SJSA1 (cell line): ENCODE results near the gene ZIC1. TPM values are rescaled to one million over a fixed set of nuclear protein-coding genes. Genes with fewer than 3 reads are reported as not detected.

Experiments used
- DNase-seq, 2 experiments: peaks; one replicate each; pipeline ENCODE4 v3.0.0-alpha.2; 2015 to 2020; ENCODE audit warnings: low spot score in 2 of 2, low read depth in 1 of 2
- H3K27ac ChIP-seq: fragments of 250-450 bp; sonication (Bioruptor Pico); 2 replicates; pipeline ENCODE4 v1.5.1; 2020; ENCODE audit warnings: mild to moderate bottlenecking, moderate library complexity
- H3K27me3 ChIP-seq: fragments of 250-450 bp; sonication (Bioruptor Pico); replicated peaks from 2 replicates; pipeline ENCODE4 v1.5.1; 2020; ENCODE audit warnings: mild to moderate bottlenecking, moderate library complexity
- H3K36me3 ChIP-seq: fragments of 250-450 bp; sonication (Bioruptor Pico); 2 replicates; pipeline ENCODE4 v1.5.1; 2020; ENCODE audit warnings: mild to moderate bottlenecking
- H3K4me1 ChIP-seq: fragments of 250-450 bp; sonication (Bioruptor Pico); replicated peaks from 2 replicates; pipeline ENCODE4 v1.6.1; 2021; ENCODE audit warnings: mild to moderate bottlenecking
- H3K4me3 ChIP-seq: fragments of 250-450 bp; sonication (Bioruptor Pico); 2 replicates; pipeline ENCODE4 v1.5.1; 2020; ENCODE audit warnings: mild to moderate bottlenecking
- H3K9me3 ChIP-seq: fragments of 250-450 bp; sonication (Bioruptor Pico); replicated peaks from 2 replicates; pipeline ENCODE4 v1.5.1; 2020; ENCODE audit warnings: mild to moderate bottlenecking
- total RNA-seq: library from RNA; depleted of rRNA; stranded (reverse); fragments of >200 nt; shearing (Covaris generic); gene quantifications from 2 replicates; pipeline ENCODE4 v1.2.3, GENCODE V29; 2014; rRNA removed

ZIC1 gene
- 7.1 and 10.9 TPM in 2 replicates for total RNA-seq

DNA sequence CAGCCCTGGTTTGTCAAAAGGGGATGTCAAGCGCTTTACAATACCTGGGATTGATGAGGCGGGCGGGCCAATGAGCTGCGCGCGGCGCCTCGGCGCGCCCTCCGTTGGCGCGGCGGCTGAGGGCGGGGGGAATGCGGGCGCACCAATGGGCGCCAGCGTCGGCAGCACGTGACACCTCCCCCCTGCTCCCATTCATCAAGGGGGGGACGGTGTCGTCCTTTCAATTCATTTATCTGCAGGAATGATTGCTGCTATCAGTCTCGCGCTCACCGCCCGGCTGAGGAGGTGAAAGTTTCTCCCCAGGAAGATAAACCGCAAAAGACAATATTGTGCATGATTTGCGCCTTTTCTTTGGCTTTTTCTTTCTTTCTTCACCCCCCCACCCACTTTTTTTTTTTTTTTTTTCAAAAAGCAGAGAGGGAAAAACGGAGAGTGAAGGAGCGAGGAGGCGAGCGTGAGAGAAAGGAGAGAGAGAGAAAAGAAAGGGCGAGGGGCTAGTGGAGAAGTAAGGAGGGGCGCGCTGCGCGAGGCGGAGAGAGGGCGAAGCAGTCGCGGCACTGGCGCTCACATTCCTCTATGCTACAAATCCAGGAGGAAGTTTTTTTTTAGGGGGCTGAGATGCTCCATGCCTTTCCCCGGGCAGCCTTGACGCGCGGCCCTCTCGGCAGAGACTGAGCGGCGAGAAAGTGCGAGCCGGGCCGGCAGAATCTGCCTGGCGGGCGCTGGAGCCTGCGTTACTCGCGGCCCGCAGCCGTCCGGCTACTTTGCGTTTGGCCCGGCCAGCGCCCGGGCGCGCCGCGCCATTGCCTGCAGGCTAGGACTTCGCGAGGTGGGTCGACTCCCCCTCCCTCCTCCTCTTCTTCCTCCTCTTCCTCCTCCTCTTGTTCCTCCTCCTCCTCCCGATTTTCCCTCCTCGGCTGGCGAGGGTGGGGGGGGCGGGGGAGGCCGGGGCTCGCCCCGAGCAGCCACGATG is at the start of gene ZIC1:
ZIC1 (plus strand) TSS at position 223 of the 973 bp plus-strand sequence; CDS start at position 971, 748 bp downstream.
- no peaks in the 10 kb centered on the region for H3K27me3 ChIP-seq
- peak; percentile 75 to 86 for DNase-seq
- peaks cover 4% of the 10 kb centered on the region; the same call in 1 of the 2 replicates for H3K4me1 ChIP-seq
- peak within 1 kb of the TSS; percentile 34; the same call in 1 of the 2 replicates for H3K27ac ChIP-seq
- peaks cover 17% of the 10 kb centered on the region for H3K36me3 ChIP-seq
- H3K4me3 ChIP-seq = peak within 1 kb of the TSS; percentile 49
- no peaks in the 10 kb centered on the region for H3K9me3 ChIP-seq

DNA sequence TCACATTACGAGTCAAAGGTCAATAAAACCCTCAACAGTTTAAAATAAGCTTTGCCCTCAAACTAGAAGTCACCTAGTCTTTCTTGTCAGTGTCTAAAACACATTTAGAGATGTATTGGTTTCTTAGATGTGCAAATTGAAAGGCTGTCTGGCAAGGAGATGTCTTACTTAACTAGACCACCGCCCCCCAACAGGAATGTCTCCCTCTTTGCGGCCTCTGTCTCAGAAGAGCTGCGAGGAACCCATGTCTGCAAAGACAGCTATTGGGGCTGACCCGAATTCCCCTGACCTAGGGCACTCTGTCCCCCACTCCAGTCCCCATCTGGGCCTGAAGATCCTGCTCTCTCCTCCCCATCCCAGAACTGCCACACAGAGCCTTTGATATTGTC is 49.1 kb upstream of the ZIC1 start:
- Histone ChIP-seq H3K27ac (no peak overlapping the region), H3K4me1 (no peaks in the 10 kb centered on the region), H3K27me3 (peaks cover 8% of the 10 kb centered on the region), H3K36me3 (no peaks in the 10 kb centered on the region), H3K9me3 (no peaks in the 10 kb centered on the region), H3K4me3 (no peak overlapping the region)
- no peak for DNase-seq

DNA sequence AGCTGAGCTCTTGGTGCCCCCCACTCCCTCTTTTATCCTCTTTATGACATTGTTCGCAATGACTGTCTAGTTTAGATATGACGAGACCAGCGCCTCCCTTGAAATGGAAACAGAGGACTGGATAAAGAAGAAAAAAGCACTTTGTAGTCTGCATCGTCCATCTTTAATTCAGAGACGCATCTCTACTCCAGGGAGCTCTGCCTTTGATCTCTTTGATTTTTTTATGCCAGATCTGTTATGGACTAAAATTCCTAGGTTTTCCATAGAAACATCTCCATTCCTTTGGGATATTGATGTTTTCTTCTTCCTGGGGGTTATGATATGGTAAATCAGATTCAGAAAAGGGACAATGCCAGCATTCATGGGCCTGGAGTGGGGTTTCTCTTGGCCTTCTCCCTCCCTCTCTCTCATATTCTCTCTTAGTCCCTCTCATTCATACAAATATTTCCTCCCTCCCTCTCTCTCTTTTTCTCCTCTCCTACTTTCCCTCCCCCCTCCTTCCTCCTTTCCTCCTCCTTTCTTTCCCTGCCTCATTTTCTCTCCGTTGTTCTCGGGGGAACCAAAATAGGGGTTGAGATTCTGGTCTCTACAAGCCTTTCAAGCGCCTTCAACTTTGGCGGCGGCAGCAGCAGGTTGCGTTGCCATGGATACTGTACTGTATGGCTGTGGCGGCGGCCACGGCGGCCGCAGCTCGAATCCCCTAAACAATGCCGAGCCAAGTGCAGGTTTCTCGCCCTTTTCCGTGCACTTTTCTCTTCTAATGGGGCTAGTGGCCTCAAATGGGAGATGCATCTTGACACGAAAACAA is 48.3 kb upstream of the ZIC1 start:
- Histone ChIP-seq H3K27me3 (peaks cover 8% of the 10 kb centered on the region), H3K4me1 (no peaks in the 10 kb centered on the region), H3K27ac (no peak overlapping the region), H3K36me3 (no peaks in the 10 kb centered on the region), H3K9me3 (no peaks in the 10 kb centered on the region), H3K4me3 (no peak overlapping the region)
- DNase-seq = no peak

DNA sequence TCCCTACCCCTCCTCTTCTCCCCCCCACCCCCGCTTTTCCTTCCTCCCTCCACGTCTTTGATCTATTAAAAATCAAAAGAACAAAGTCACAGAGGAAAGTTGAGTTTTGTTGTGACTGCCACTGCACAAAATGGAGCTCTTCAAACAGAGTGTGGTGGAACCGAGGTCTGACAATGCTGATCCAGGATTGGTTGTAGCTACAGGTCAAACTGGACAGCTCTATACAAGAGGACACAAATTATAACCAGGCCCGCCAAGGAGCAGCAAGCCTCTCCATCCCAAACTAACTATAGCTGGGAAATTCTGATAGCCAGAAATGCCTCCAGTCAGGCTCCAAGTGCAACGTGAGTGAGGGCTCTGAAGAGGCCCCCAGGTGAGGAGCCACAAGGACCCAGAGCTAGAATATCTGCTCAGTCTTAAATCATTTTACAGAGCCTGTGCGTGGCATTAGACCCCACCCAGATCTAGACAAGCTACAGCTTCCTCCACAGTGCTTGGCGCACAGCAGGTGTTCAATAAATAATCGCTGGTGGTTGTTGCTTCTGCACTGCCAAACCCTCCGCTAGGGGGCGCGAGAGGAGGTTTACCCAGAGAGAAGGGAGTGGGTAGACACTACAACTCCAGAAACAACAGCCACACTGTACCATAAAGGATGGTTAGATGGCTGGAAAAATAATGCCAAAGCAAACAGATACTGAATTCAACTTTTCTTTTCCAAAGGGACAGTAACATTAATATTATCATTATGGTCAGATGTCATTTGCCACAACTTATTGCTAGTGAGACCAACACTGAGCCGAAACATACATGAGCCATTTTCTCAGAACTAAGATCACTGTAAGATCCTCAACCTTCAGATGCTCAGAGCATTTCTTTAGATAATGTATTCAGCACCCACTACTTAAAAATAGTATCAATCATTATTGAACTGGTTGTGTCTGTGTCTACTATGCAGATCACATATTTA is 47.4 kb upstream of the ZIC1 start:
- peaks cover 8% of the 10 kb centered on the region for H3K27me3 ChIP-seq
- H3K36me3 ChIP-seq = no peaks in the 10 kb centered on the region
- no peaks in the 10 kb centered on the region for H3K9me3 ChIP-seq
- H3K4me1 ChIP-seq = no peaks in the 10 kb centered on the region
- no peak overlapping the region for H3K4me3 ChIP-seq
- peak; percentile 11 to 65 for DNase-seq
- H3K27ac ChIP-seq = no peak overlapping the region

DNA sequence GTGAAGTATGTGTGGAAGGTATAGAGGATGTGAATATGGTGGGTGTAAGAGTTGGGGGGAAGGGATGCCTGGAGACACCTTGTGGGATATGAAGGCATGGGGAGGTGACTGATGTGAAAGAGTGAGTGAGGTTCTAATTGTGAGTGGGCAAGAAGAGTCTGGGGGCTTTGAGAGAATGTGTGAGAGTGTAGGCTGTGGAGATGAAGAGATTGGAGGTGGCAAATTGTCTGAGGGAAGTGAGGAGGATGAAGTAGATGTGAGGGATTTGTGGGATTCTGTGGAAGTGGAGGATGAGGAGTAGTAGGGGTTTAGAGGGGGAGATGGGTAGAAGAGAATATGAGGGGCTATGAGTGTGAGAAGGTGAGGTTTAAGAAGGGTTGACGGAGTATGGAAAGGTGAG is 44.4 kb upstream of the ZIC1 start:
- H3K27me3 ChIP-seq = peaks cover 5% of the 10 kb centered on the region
- DNase-seq = no peak
- H3K27ac ChIP-seq = no peak overlapping the region
- no peaks in the 10 kb centered on the region for H3K36me3 ChIP-seq
- no peaks in the 10 kb centered on the region for H3K4me1 ChIP-seq
- no peak overlapping the region for H3K4me3 ChIP-seq
- H3K9me3 ChIP-seq = no peaks in the 10 kb centered on the region

DNA sequence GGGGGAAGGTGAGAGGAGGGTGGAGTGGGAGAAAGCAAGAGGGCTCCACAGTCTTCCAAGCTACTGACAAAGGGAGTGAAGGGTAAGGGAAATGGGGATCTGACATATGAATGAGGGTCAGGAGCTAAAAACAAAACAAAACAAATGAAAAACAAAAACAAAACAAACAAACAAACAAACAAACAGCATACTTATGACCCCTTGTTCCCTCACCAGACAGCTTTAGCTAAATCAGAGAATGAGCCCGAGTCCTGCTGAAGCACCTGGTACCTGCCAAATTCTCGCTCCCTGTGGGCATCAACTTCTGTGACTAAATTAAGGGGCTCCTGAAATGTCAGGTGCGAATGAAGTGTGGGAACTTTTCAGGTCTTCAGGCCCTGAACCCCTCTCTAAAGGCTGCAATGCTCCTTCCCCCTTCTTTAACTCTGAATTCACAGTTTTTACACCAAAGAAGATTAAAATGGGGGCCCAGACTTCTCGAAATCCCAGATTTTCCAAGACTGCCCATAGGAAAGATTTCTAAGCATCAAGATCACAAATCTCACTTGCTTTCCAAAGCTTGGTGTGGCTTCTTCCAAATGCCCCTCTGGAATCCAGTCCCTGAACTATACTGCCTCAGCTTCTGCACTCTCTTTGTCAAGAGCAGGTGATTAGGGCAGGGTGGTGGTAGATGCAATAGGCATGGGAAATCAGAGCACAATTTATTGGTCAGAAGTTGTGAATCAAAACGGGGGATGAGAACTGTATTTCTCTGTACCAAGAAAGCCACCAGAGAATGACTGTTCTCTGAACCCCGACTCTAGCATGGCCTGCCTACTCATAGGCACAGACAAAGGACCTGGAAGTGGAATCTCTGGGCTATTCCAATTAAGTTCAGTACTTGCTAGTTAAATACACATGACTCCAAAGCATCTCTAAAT is 43.7 kb upstream of the ZIC1 start:
- DNase-seq = no peak
- H3K4me1 ChIP-seq = no peaks in the 10 kb centered on the region
- no peak overlapping the region for H3K4me3 ChIP-seq
- no peak overlapping the region for H3K27ac ChIP-seq
- H3K27me3 ChIP-seq = peaks cover 5% of the 10 kb centered on the region
- no peaks in the 10 kb centered on the region for H3K9me3 ChIP-seq
- H3K36me3 ChIP-seq = no peaks in the 10 kb centered on the region

DNA sequence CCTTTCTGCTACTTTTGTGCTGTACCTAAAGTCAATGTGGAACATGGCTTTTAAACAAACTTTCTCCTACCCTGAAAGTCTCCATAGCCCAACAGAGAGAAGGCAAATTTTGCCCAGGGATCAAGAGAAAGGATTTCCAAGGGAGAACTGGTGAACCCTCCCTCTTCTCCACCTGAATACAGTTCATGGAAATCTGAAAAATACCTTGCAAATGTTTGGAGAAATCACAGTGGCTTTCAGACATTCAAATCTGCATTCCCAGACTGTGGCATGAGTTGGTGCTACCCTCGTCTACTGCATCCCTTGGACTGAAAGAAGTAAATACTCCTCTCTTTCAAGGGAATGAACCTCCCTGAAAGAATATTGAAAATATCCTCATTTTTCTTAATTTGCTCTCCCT is 41.5 kb upstream of the ZIC1 start:
- DNase-seq = no peak
- no peak overlapping the region for H3K4me3 ChIP-seq
- H3K4me1 ChIP-seq = no peaks in the 10 kb centered on the region
- no peaks in the 10 kb centered on the region; the same call in 1 of the 2 replicates for H3K27me3 ChIP-seq
- H3K27ac ChIP-seq = no peak overlapping the region
- H3K9me3 ChIP-seq = no peaks in the 10 kb centered on the region
- H3K36me3 ChIP-seq = no peaks in the 10 kb centered on the region

DNA sequence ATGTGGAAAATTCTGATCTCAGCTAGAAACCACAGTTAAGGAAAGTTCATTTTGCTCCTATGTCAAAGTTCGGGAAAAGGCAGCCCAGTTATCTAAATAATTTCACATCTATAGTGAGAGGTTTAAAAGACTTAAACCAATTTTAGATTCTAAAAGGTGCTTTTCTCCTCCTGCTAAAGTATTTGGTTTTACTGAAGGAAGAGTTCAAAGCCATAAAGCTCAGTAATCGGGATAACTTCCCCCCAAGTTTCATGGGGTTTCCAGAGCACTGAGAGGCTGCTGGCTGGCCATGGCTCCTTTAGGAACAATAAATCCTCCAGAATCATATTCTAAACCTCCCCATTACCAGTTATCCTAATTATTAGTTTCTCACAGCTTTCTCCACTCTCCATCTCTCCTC is 41.0 kb upstream of the ZIC1 start:
- Histone ChIP-seq H3K9me3 (no peaks in the 10 kb centered on the region), H3K27me3 (no peaks in the 10 kb centered on the region; the same call in 1 of the 2 replicates), H3K27ac (no peak overlapping the region), H3K4me3 (no peak overlapping the region), H3K36me3 (no peaks in the 10 kb centered on the region), H3K4me1 (no peaks in the 10 kb centered on the region)
- no peak for DNase-seq

DNA sequence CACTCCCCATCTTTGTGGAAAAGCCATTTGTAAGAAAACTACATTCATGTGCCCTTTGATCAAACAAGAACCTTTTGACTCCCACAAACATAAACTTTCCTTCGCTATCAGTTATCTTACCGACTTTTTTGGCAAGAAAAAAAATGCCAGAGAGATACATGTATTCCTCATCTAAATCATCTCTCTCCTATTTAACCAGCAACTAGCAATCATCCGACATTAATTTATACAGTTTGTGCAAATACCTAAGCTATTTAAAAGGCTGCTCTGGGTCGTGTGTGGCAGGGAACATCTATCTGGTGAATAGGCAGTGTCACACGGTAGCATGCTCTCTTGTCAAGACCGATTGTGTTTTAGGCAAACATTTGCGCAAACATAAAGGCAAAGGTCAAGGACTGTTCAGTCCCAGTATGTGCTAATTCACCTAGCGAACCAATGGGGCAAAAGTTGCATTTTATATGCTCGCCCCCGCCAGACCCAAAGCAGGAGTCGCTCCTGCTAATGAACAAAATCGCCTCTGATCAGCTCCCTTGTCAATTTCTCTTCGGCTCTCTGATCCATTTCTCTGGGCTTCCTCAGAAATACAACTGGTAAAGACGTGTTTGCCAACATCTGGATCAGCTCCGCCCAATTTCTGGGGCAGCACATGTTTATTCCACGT is 40.5 kb upstream of the ZIC1 start:
- DNase-seq = no peak

DNA sequence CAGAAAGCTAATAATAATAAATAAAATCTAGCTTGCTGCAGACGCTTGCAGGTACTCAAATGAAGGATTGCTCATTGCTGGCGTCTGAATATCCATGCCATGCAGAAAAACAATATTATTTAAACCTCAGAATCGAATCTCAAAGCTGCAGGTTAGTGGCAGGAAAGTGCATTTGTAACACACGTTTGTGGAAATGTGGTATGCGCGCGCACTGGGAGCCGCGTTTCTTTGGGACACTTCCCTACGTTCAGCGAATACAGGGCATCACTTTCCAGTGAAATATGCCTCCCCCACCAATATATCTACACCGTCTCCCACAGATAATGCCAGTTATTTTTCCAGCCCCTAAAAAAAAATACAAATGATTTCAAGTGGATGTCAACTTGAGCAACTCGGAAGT is 39.9 kb upstream of the ZIC1 start:
- Histone ChIP-seq H3K4me3 (no peak overlapping the region), H3K36me3 (no peaks in the 10 kb centered on the region), H3K27ac (no peak overlapping the region), H3K9me3 (no peaks in the 10 kb centered on the region), H3K27me3 (no peaks in the 10 kb centered on the region; the same call in 1 of the 2 replicates), H3K4me1 (no peaks in the 10 kb centered on the region)
- no peak for DNase-seq

More for the DNA sequence above, 40.5 kb upstream of the ZIC1 start:
- H3K4me3 ChIP-seq = no peak overlapping the region
- no peaks in the 10 kb centered on the region for H3K36me3 ChIP-seq
- no peak overlapping the region for H3K27ac ChIP-seq
- H3K9me3 ChIP-seq = no peaks in the 10 kb centered on the region
- H3K27me3 ChIP-seq = no peaks in the 10 kb centered on the region; the same call in 1 of the 2 replicates
- no peaks in the 10 kb centered on the region for H3K4me1 ChIP-seq

DNA sequence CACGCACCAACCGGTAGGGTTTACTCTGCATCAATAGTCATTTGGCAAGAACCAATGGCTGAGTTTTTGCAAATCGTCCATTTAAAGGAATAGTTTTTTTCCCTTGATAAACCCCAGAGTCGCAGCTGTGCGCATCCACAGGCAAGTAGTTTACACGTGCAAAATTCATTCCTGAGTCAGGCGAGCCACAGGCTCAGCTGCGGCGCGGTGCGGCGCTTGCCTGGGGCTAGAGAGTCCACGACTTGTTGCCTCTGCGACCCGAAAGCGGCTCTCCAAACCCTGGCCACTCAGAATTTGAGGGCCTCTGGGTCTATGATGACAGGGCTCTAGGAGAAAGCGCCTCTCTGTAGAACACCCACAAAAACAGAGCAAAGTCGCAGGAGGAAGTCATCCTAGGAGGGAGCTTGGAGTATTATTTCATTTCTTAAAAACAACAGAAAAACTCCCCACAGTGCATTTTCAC is 39.5 kb upstream of the ZIC1 start:
- no peak overlapping the region for H3K4me3 ChIP-seq
- H3K36me3 ChIP-seq = no peaks in the 10 kb centered on the region
- no peak overlapping the region for H3K27ac ChIP-seq
- no peaks in the 10 kb centered on the region; the same call in 1 of the 2 replicates for H3K27me3 ChIP-seq
- H3K4me1 ChIP-seq = no peaks in the 10 kb centered on the region
- no peak for DNase-seq
- H3K9me3 ChIP-seq = no peaks in the 10 kb centered on the region

DNA sequence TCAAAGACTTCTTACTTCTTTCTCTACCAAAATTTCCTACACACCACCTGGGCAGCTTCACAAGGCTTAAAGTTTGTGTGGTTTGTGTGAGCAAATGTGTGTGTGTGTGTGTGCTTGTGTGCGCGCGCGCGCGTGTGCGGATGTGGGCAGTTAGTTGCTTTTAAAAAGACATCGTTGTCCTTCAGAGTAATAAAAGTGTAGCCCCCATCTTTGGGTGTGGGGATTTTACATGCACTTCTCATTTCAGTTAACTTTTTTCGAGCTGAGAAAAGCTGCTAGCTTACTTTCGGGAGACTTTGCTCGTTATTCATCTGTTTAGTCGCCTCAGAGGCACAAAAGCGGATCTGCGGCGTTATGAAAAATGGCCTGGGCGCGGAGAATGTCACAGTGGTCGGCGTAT is 38.8 kb upstream of the ZIC1 start:
- Histone ChIP-seq H3K27me3 (no peaks in the 10 kb centered on the region; the same call in 1 of the 2 replicates), H3K27ac (no peak overlapping the region), H3K36me3 (no peaks in the 10 kb centered on the region), H3K9me3 (no peaks in the 10 kb centered on the region), H3K4me1 (no peaks in the 10 kb centered on the region), H3K4me3 (no peak overlapping the region)
- DNase-seq = no peak
